HCT116 (cell line): Measurements from ENCODE around the gene TEX19. TPM values are rescaled to one million over a fixed set of nuclear protein-coding genes. Genes with fewer than 3 reads are reported as not detected.

Source experiments
- ATAC-seq: fragments of 200-7000 bp; cut with Tn5 transposase; 2 replicates; pipeline ENCODE4 v1.9.1; 2020; ENCODE audit warnings: mild to moderate bottlenecking, moderate library complexity
- BruUV-seq: library from RNA; stranded (reverse); fragments of 400-500 nt; replicated peaks from 2 replicates; lab custom pipeline; 2021; lab: Mats Ljungman, UMichigan
- CTCF ChIA-PET: fragments of 300-600 bp; sonication (Branson Sonifier 250); formaldehyde crosslinking; loops from one replicate; lab custom pipeline; 2021; ENCODE audit warnings: antibody characterized with exemption; lab: Charles Lee
- POLR2A ChIA-PET: fragments of 300-600, 350-600 bp; sonication (Branson Sonifier 250); formaldehyde crosslinking; loops from one replicate; lab custom pipeline; 2021; ENCODE audit warnings: antibody characterized with exemption; lab: Charles Lee
- RAD21 ChIA-PET, 2 experiments: fragments of 300-600 bp; sonication (Branson Sonifier 250); formaldehyde crosslinking; loops; one replicate each; lab custom pipeline; 2023; ENCODE audit warnings: low total read pairs in 2 of 2; ENCODE audit not compliant: uncharacterized antibody in 2 of 2, unreplicated experiment in 2 of 2, low non-redundant PET in 1 of 2; lab: Charles Lee
- DNase-seq: peaks from one replicate; pipeline ENCODE4 v3.0.0-alpha.2; 2010; ENCODE audit warnings: low read depth, low spot score
- H2AFZ ChIP-seq: fragments of 200-600 bp; shearing (Covaris generic), sonication (generic); 2 replicates; pipeline ENCODE4 v1.6.1; 2017; ENCODE audit warnings: low read depth, mixed run types, mixed read lengths, antibody characterized with exemption, low read length; ENCODE audit not compliant: poor library complexity, severe bottlenecking
- H3K27ac ChIP-seq: 2 replicates; pipeline ENCODE4 v1.5.1; 2012; ENCODE audit warnings: low read depth, low read length
- H3K27me3 ChIP-seq: fragments of 200-600 bp; sonication (generic); 2 replicates; pipeline ENCODE4 v1.6.1; 2016; ENCODE audit warnings: mixed run types, low read length, mixed read lengths; ENCODE audit not compliant: insufficient read depth
- H3K36me3 ChIP-seq, 2 experiments: fragments of 200-500 bp in 1 of 2; fragments of 200-600 bp in 1 of 2; sonication (Bioruptor generic) in 1 of 2; sonication (generic) in 1 of 2; 2 replicates each; pipeline versions ENCODE4 v1.5.1 to v1.6.1; 2014 to 2016; ENCODE audit warnings: low read length in 2 of 2, inconsistent platforms in 1 of 2, mixed read lengths in 1 of 2, mixed run types in 1 of 2; ENCODE audit not compliant: insufficient read depth in 2 of 2, control insufficient read depth in 1 of 2
- H3K4me1 ChIP-seq, 2 experiments: fragments of 200-600 bp in 1 of 2; sonication (generic) in 1 of 2; 2 replicates each; pipeline versions ENCODE4 v1.5.1 to v1.6.1; 2012 to 2017; ENCODE audit warnings: low read length in 2 of 2, inconsistent platforms in 1 of 2, mild to moderate bottlenecking in 1 of 2, mixed read lengths in 1 of 2, mixed run types in 1 of 2, moderate library complexity in 1 of 2; ENCODE audit not compliant: insufficient read depth in 2 of 2, control insufficient read depth in 1 of 2
- H3K4me2 ChIP-seq: fragments of 200-600 bp; sonication (generic); 2 replicates; pipeline ENCODE4 v1.6.1; 2017; ENCODE audit warnings: mixed run types, low read length, mixed read lengths
- H3K4me3 ChIP-seq, 2 experiments: fragments of 200-600 bp in 1 of 2; sonication (generic) in 1 of 2; replicated peaks in 1 of 2; 2 replicates each; pipeline ENCODE4 v1.5.1; 2011 to 2016; ENCODE audit warnings: low read length in 2 of 2, control low read depth in 1 of 2, low read depth in 1 of 2, mild to moderate bottlenecking in 1 of 2, mixed read lengths in 1 of 2, mixed run types in 1 of 2
- H3K79me2 ChIP-seq: fragments of 200-600 bp; sonication (generic); 2 replicates; pipeline ENCODE4 v1.6.1; 2017; ENCODE audit warnings: mild to moderate bottlenecking, mixed run types, low read length, moderate library complexity, mixed read lengths; ENCODE audit not compliant: insufficient read depth
- H3K9ac ChIP-seq: fragments of 200-600 bp; sonication (generic); 2 replicates; pipeline ENCODE4 v1.6.1; 2016; ENCODE audit warnings: low read length, mixed read lengths
- H3K9me2 ChIP-seq: fragments of 200-600 bp; sonication (generic), shearing (Covaris generic); 2 replicates; pipeline ENCODE4 v1.6.1; 2017; ENCODE audit warnings: mixed run types, mild to moderate bottlenecking, moderate library complexity; ENCODE audit not compliant: insufficient read depth
- H3K9me3 ChIP-seq, 2 experiments: fragments of 200-500 bp in 1 of 2; fragments of 200-600 bp in 1 of 2; sonication (Bioruptor generic) in 1 of 2; sonication (generic) in 1 of 2; 2 replicates each; pipeline ENCODE4 v1.6.1; 2014 to 2017; ENCODE audit warnings: low read length in 2 of 2, mixed read lengths in 2 of 2, inconsistent platforms in 1 of 2, low read depth in 1 of 2, mild to moderate bottlenecking in 1 of 2, mixed run types in 1 of 2, moderate library complexity in 1 of 2; ENCODE audit not compliant: control insufficient read depth in 1 of 2, insufficient read depth in 1 of 2
- H4K20me1 ChIP-seq: fragments of 200-600 bp; sonication (generic), shearing (Covaris generic); 2 replicates; pipeline ENCODE4 v1.6.1; 2017; ENCODE audit warnings: mixed run types, mild to moderate bottlenecking, moderate library complexity; ENCODE audit not compliant: insufficient read depth
- CEBPB ChIP-seq: IDR thresholded peaks from 2 replicates; pipeline ENCODE4 v1.6.1; 2012; ENCODE audit warnings: low read depth
- EGR1 ChIP-seq: IDR thresholded peaks from 2 replicates; pipeline ENCODE4 v1.6.1; 2012; ENCODE audit warnings: low read depth
- ELF1 ChIP-seq: IDR thresholded peaks from 2 replicates; pipeline ENCODE4 v1.6.1; 2012; ENCODE audit warnings: low read depth, borderline replicate concordance
- EZH2 ChIP-seq: fragments of 200-600 bp; sonication (generic); IDR thresholded peaks from 2 replicates; pipeline ENCODE4 v1.6.1; 2017; ENCODE audit warnings: antibody characterized with exemption, mixed run types
- EZH2phosphoT487 ChIP-seq: fragments of 200-600 bp; IDR thresholded peaks from 2 replicates; pipeline ENCODE4 v1.6.1; 2018; ENCODE audit warnings: antibody characterized with exemption, borderline replicate concordance
- FOSL1 ChIP-seq: IDR thresholded peaks from 2 replicates; pipeline ENCODE4 v1.6.1; 2012; ENCODE audit warnings: low read depth
- JUND ChIP-seq: IDR thresholded peaks from 2 replicates; pipeline ENCODE4 v1.6.1; 2012
- POLR2A ChIP-seq: IDR thresholded peaks from 2 replicates; pipeline ENCODE4 v1.7.0; 2011; ENCODE audit warnings: borderline replicate concordance; ENCODE audit not compliant: insufficient read depth, insufficient read length; ENCODE audit errors: extremely low read depth
- POLR2AphosphoS5 ChIP-seq: IDR thresholded peaks from 2 replicates; pipeline ENCODE4 v1.6.1; 2011; ENCODE audit warnings: mild to moderate bottlenecking, low read depth, low read length, moderate library complexity
- REST ChIP-seq: IDR thresholded peaks from 2 replicates; pipeline ENCODE4 v1.6.1; 2012; ENCODE audit warnings: low read depth
- SP1 ChIP-seq: IDR thresholded peaks from 2 replicates; pipeline ENCODE4 v1.6.1; 2012; ENCODE audit warnings: low read depth
- SRF ChIP-seq: IDR thresholded peaks from 2 replicates; pipeline ENCODE4 v1.6.1; 2012; ENCODE audit warnings: low read depth
- ZFX ChIP-seq: fragments of 450-650 bp; IDR thresholded peaks from 2 replicates; pipeline ENCODE4 v1.6.1; 2017
- ZNF274 ChIP-seq: fragments of 200-500 bp; sonication (Bioruptor generic); IDR thresholded peaks from 2 replicates; pipeline ENCODE4 v1.6.1; 2014; ENCODE audit warnings: mild to moderate bottlenecking, low read depth, low read length, inconsistent platforms
- intact Hi-C: fragments of 100-400 bp; cut with micrococcal nuclease; formaldehyde crosslinking; loops from 2 replicates; pipeline ENCODE4 v1.10.0; 2022
- total RNA-seq: library from RNA; stranded (reverse); gene quantifications from one replicate; pipeline ENCODE4 v1.2.1, GENCODE V29; 2021; ENCODE audit not compliant: unreplicated experiment
- TF ChIP-seq, protein P1 (sequence below): IDR thresholded peaks from 2 replicates; pipeline ENCODE4 v1.6.1; 2012

The TEX19 gene
- total RNA-seq, 1 experiment from 2014 or later: 2.1 TPM

DNA sequence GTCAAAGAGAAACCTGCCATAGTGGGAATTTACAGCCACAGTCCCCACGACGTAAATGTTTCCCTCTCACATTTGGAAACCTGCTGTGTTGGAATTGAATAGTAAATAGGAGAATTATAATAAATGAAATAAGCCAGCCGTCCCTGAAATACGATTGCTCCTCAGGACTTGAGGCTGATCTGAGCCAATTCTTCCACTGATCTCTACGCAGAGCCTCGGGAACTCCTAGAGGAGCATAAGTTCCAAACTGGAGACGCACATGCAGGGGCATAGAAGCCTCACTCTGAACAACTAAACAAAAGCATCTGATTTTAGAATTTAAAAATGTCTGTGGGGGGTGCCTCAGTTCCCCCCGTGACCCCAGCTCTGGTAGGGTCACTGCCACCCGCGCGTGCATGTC, 10.2 kb upstream of the TEX19 start:
- no peaks in the 10 kb centered on the region for H3K36me3 ChIP-seq
- CTCF ChIA-PET: interaction anchor here (0.9 kb wide), 1 partner anchor 10 kb away, joined by 3 read pairs; no protein-coding TSS in a partner anchor
- no TSS peak for BruUV-seq
- RAD21 ChIA-PET: no interaction called here
- H3K4me1 ChIP-seq: peaks cover 0 to 14% of the 10 kb centered on the region in 2 experiments; a peak in 3 of 4 replicates
- H3K9me3 ChIP-seq: no peaks in the 10 kb centered on the region
- intact Hi-C loops: no loop called here
- H2AFZ ChIP-seq: no peak overlapping the region
- no peak overlapping the region for H3K4me2 ChIP-seq
- H3K9me2 ChIP-seq: no peaks in the 10 kb centered on the region
- ATAC-seq: no peak
- H3K79me2 ChIP-seq: no peaks in the 10 kb centered on the region
- POLR2A ChIA-PET: no interaction called here
- H4K20me1 ChIP-seq: no peaks in the 10 kb centered on the region
- no peak overlapping the region for H3K27ac ChIP-seq
- H3K4me3 ChIP-seq: no peak overlapping the region
- TF ChIP-seq FOSL1 (no peak), EGR1 (no peak), CEBPB (no peak), EZH2 (no peak), ELF1 (no peak), POLR2AphosphoS5 (no peak), SP1 (no peak), ZNF274 (no peak), EZH2phosphoT487 (no peak), REST (no peak), SRF (no peak), POLR2A (no peak), ZFX (no peak), JUND (no peak)
- TF ChIP-seq, protein P1, sequence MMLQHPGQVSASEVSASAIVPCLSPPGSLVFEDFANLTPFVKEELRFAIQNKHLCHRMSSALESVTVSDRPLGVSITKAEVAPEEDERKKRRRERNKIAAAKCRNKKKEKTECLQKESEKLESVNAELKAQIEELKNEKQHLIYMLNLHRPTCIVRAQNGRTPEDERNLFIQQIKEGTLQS: no peak
- H3K9ac ChIP-seq: no peak overlapping the region
- no peaks in the 10 kb centered on the region for H3K27me3 ChIP-seq
- DNase-seq: no peak
